Mesenchymal stem cell (in vitro differentiated cells and primary cell): ENCODE results near the gene PRDM2.

Experiments
- DNase-seq: peaks from one replicate; pipeline ENCODE4 v3.0.0-alpha.2; 2013
- H2AFZ ChIP-seq: one replicate; pipeline ENCODE4 v1.6.1; 2013; ENCODE audit warnings: low read depth, mild to moderate bottlenecking, control low read depth, inconsistent platforms, low read length, moderate library complexity
- H2AK5ac ChIP-seq: 2 replicates; pipeline ENCODE4 v1.6.1; 2013; ENCODE audit warnings: low read length, moderate library complexity, mild to moderate bottlenecking, inconsistent platforms; ENCODE audit not compliant: severe bottlenecking
- H2BK120ac ChIP-seq: one replicate; pipeline ENCODE4 v1.6.1; 2013; ENCODE audit warnings: low read depth, mild to moderate bottlenecking, inconsistent platforms, low read length, moderate library complexity
- H2BK12ac ChIP-seq, 2 experiments: one replicate each; pipeline ENCODE4 v1.6.1; 2013; ENCODE audit warnings: inconsistent platforms in 2 of 2, low read length in 2 of 2, mild to moderate bottlenecking in 2 of 2, moderate library complexity in 2 of 2, control low read depth in 1 of 2
- H2BK15ac ChIP-seq: one replicate; pipeline ENCODE4 v1.6.1; 2013; ENCODE audit warnings: mild to moderate bottlenecking, low read depth, inconsistent platforms; ENCODE audit not compliant: poor library complexity, severe bottlenecking
- H2BK5ac ChIP-seq: 2 replicates; pipeline ENCODE4 v1.6.1; 2013; ENCODE audit warnings: low read depth, mild to moderate bottlenecking, low read length, control low read depth, inconsistent platforms; ENCODE audit not compliant: poor library complexity, severe bottlenecking
- H3K14ac ChIP-seq, 2 experiments: one replicate each; pipeline ENCODE4 v1.6.1; 2013; ENCODE audit warnings: inconsistent platforms in 2 of 2, low read length in 2 of 2, control low read depth in 1 of 2, mild to moderate bottlenecking in 1 of 2, moderate library complexity in 1 of 2
- H3K18ac ChIP-seq, 2 experiments: one replicate each; pipeline ENCODE4 v1.6.1; 2013; ENCODE audit warnings: inconsistent platforms in 2 of 2, low read length in 2 of 2, control low read depth in 1 of 2, low read depth in 1 of 2, mild to moderate bottlenecking in 1 of 2
- H3K23ac ChIP-seq, 2 experiments: one replicate each; pipeline ENCODE4 v1.6.1; 2013; ENCODE audit warnings: inconsistent platforms in 2 of 2, low read length in 2 of 2, mild to moderate bottlenecking in 2 of 2, moderate library complexity in 2 of 2, control low read depth in 1 of 2
- H3K27ac ChIP-seq: 2 replicates; pipeline ENCODE4 v1.5.1; 2013; ENCODE audit warnings: mild to moderate bottlenecking, moderate library complexity, low read length, control low read depth, inconsistent platforms; ENCODE audit not compliant: poor library complexity, severe bottlenecking
- H3K27me3 ChIP-seq, 2 experiments: 2 replicates each; pipeline versions ENCODE4 v1.6.1 to v1.7.0; 2013; ENCODE audit warnings: low read length in 2 of 2, mild to moderate bottlenecking in 2 of 2, moderate library complexity in 2 of 2, control low read depth in 1 of 2, inconsistent platforms in 1 of 2; ENCODE audit not compliant: control insufficient read depth in 1 of 2, insufficient read depth in 1 of 2
- H3K36me3 ChIP-seq, 2 experiments: 2 replicates each; pipeline versions ENCODE4 v1.6.1 to v1.7.0; 2013; ENCODE audit warnings: low read length in 2 of 2, control low read depth in 1 of 2, inconsistent platforms in 1 of 2, low read depth in 1 of 2, mild to moderate bottlenecking in 1 of 2; ENCODE audit not compliant: insufficient read depth in 2 of 2, control insufficient read depth in 1 of 2
- H3K4ac ChIP-seq, 2 experiments: one replicate each; pipeline ENCODE4 v1.6.1; 2013; ENCODE audit warnings: inconsistent platforms in 2 of 2, low read length in 2 of 2, mild to moderate bottlenecking in 2 of 2, moderate library complexity in 2 of 2, control low read depth in 1 of 2, low read depth in 1 of 2
- H3K4me1 ChIP-seq: 2 replicates; pipeline ENCODE4 v1.6.1; 2013; ENCODE audit warnings: low read depth, low read length, control low read depth; ENCODE audit not compliant: control insufficient read depth, insufficient read depth
- H3K4me2 ChIP-seq: 2 replicates; pipeline ENCODE4 v1.6.1; 2013; ENCODE audit warnings: low read length, mild to moderate bottlenecking, inconsistent platforms; ENCODE audit not compliant: poor library complexity, severe bottlenecking
- H3K4me3 ChIP-seq, 2 experiments: 2 replicates each; pipeline versions ENCODE4 v1.5.1 to v1.7.0; 2013; ENCODE audit warnings: low read length in 2 of 2, mild to moderate bottlenecking in 2 of 2, control low read depth in 1 of 2, low read depth in 1 of 2; ENCODE audit not compliant: insufficient read depth in 1 of 2
- H3K79me1 ChIP-seq: replicated peaks from 2 replicates; pipeline ENCODE4 v1.6.1; 2013; ENCODE audit warnings: mild to moderate bottlenecking, control low read depth, low read length, inconsistent platforms; ENCODE audit not compliant: poor library complexity, severe bottlenecking
- H3K9ac ChIP-seq: 2 replicates; pipeline ENCODE4 v1.7.0; 2013; ENCODE audit warnings: mild to moderate bottlenecking, low read length, moderate library complexity
- H3K9me3 ChIP-seq: 2 replicates; pipeline ENCODE4 v1.7.0; 2013; ENCODE audit warnings: mild to moderate bottlenecking, low read length; ENCODE audit not compliant: control insufficient read depth
- H4K8ac ChIP-seq: one replicate; pipeline ENCODE4 v1.6.1; 2013; ENCODE audit warnings: inconsistent platforms, mild to moderate bottlenecking, low read length, moderate library complexity
- H4K91ac ChIP-seq: one replicate; pipeline ENCODE4 v1.6.1; 2013; ENCODE audit warnings: mild to moderate bottlenecking, low read length, inconsistent platforms
- WGBS: methylation state at CpG from one replicate; pipeline ENCODE4 v1.1.7; 2013; ENCODE audit warnings: mixed read lengths; 5-methylcytosine and 5-hydroxymethylcytosine counted together

The PRDM2 gene

DNA sequence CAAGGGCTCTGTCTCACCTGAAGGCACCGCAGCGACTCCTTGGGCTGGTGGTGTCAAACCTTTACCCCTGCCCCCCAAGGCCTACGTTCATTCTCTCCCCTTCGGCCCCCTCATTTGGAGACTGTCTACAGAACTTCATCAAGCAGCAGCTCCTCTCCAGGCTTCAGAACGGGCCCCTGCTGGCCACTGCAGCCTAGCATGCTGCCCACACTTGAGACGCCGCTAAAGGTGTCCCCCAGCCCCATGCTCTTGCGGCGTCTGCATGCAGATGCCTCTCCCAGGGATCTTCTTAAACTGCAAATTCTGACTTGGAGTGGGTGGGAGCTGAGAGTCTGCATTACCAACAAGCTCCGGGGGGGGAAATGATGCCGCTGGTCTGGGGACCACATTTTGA is 104.2 kb downstream of the PRDM2 start:
- Histone ChIP-seq H3K9ac (no peak overlapping the region), H2AK5ac (no peak overlapping the region), H2BK5ac (no peak overlapping the region), H3K18ac (no peak overlapping the region), H3K27me3 (no peaks in the 10 kb centered on the region), H3K4me1 (peaks cover 6% of the 10 kb centered on the region), H3K4ac (no peak overlapping the region), H4K8ac (no peak overlapping the region), H3K14ac (no peak overlapping the region), H4K91ac (no peak overlapping the region), H3K36me3 (peaks cover 0 to 8% of the 10 kb centered on the region in 2 experiments), H3K79me1 (peaks cover 42% of the 10 kb centered on the region), H2BK120ac (no peak overlapping the region), H3K27ac (no peak overlapping the region), H3K4me2 (no peak overlapping the region), H2AFZ (no peak overlapping the region), H3K4me3 (no peak overlapping the region), H3K23ac (no peak overlapping the region), H2BK12ac (no peak overlapping the region), H3K9me3 (no peaks in the 10 kb centered on the region), H2BK15ac (no peak overlapping the region)
- DNase-seq = no peak
- WGBS = 93% methylated on average over 11 of the region's 11 CpGs

DNA sequence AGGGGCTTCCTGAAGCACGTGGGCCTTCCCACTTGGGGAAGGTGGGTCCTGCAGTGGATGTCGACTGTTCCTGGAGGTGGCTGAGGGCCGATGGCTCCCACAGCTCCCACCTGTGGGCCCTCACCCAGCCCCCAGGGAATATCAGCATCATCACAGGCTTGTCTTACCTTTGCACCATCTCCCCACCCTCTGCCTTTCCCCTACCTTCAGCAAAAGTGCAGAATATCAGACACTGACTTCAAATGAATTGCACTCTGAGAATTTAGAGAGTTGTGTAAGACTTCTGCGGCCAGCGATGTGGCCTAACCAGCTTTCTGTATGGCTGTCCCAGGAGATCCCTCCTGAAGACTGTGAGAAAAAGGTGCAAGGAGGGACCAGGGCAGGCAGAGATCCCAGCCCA is 105.4 kb downstream of the PRDM2 start:
- Histone ChIP-seq H3K9ac (no peak overlapping the region), H2AK5ac (no peak overlapping the region), H3K14ac (no peak overlapping the region), H3K4me1 (peaks cover 6% of the 10 kb centered on the region), H2AFZ (no peak overlapping the region), H3K4me2 (no peak overlapping the region), H2BK12ac (no peak overlapping the region), H4K8ac (no peak overlapping the region), H3K27ac (no peak overlapping the region), H3K79me1 (peaks cover 43% of the 10 kb centered on the region), H3K4ac (no peak overlapping the region), H2BK15ac (no peak overlapping the region), H2BK5ac (no peak overlapping the region), H4K91ac (no peak overlapping the region), H3K23ac (no peak overlapping the region), H2BK120ac (no peak overlapping the region), H3K27me3 (no peaks in the 10 kb centered on the region), H3K36me3 (peaks cover 0 to 8% of the 10 kb centered on the region in 2 experiments), H3K18ac (no peak overlapping the region), H3K9me3 (no peaks in the 10 kb centered on the region), H3K4me3 (no peak overlapping the region)
- WGBS = 85% methylated on average over 5 of the region's 5 CpGs
- DNase-seq = no peak

- H3K18ac ChIP-seq = no peak overlapping the region
- no peak overlapping the region for H4K91ac ChIP-seq
- no peak overlapping the region for H2AFZ ChIP-seq
- no peak overlapping the region for H3K4ac ChIP-seq
- H2BK120ac ChIP-seq = no peak overlapping the region
- H3K4me3 ChIP-seq = no peak overlapping the region
- H4K8ac ChIP-seq = no peak overlapping the region
- no peak overlapping the region for H3K14ac ChIP-seq
- no peak overlapping the region for H3K27ac ChIP-seq
- H3K9ac ChIP-seq = no peak overlapping the region
- H2BK15ac ChIP-seq = no peak overlapping the region
- DNase-seq = no peak
- H3K23ac ChIP-seq = no peak overlapping the region
- H2AK5ac ChIP-seq = no peak overlapping the region
- H2BK5ac ChIP-seq = no peak overlapping the region
- no peaks in the 10 kb centered on the region for H3K9me3 ChIP-seq
- no peak overlapping the region for H3K4me2 ChIP-seq
- no peaks in the 10 kb centered on the region for H3K27me3 ChIP-seq
- WGBS = 97% methylated on average over 13 of the region's 13 CpGs
- H3K4me1 ChIP-seq = peaks cover 3% of the 10 kb centered on the region
- no peak overlapping the region for H2BK12ac ChIP-seq
- H3K36me3 ChIP-seq = peaks cover 0 to 8% of the 10 kb centered on the region in 2 experiments
- peaks cover 38% of the 10 kb centered on the region for H3K79me1 ChIP-seq
These were observed 106.1 kb downstream of the PRDM2 start for GRCh38 chr1:13806108-13806507.

DNA sequence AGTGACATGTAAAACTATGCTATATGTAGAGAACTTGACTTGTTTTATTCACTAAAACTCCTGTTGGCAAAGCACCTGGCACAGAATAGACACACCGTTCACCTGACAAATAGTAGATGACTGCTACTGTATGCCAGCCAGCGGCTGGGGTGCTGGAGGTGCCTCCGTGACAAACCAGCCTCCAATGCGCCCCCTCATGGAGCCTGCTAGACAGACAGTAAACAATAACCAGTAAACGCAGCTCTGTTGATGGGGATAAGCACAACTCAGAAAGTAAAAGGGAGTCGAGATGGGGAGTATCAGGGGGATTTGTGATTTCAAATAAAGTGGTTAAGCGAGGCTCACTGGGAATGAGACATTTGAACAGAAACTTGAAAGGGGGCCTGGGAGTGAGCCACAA is 107.2 kb downstream of the PRDM2 start:
- WGBS = 63% methylated on average over 7 of the region's 7 CpGs
- Histone ChIP-seq H3K4me3 (no peak overlapping the region), H3K18ac (no peak overlapping the region)

More for the DNA sequence above, 107.2 kb downstream of the PRDM2 start:
- Histone ChIP-seq H3K27me3 (no peaks in the 10 kb centered on the region), H3K36me3 (peaks cover 0 to 1% of the 10 kb centered on the region in 2 experiments), H3K23ac (no peak overlapping the region), H3K79me1 (peaks cover 29% of the 10 kb centered on the region), H3K14ac (no peak overlapping the region), H4K8ac (no peak overlapping the region), H2BK12ac (no peak overlapping the region), H4K91ac (no peak overlapping the region), H2AFZ (no peak overlapping the region), H2BK5ac (no peak overlapping the region), H2AK5ac (no peak overlapping the region), H2BK15ac (no peak overlapping the region), H3K9ac (no peak overlapping the region), H3K4me1 (peaks cover 4% of the 10 kb centered on the region), H3K4me2 (no peak overlapping the region), H3K4ac (no peak overlapping the region), H3K27ac (no peak overlapping the region), H2BK120ac (no peak overlapping the region), H3K9me3 (no peaks in the 10 kb centered on the region)
- peak; percentile 31 for DNase-seq
